WTC11 (cell line): Measurements from ENCODE around the gene TRIM7. TPM values are rescaled to one million over a fixed set of nuclear protein-coding genes. Genes with fewer than 3 reads are reported as not detected.

Experiments
- ATAC-seq: fragments of 200-7000 bp; cut with Tn5 transposase; 2 replicates; pipeline ENCODE4 v1.10.0; 2021; ENCODE audit warnings: mild to moderate bottlenecking, moderate library complexity
- CTCF ChIA-PET: fragments of 300-600 bp; sonication (Branson Sonifier 250); formaldehyde crosslinking; loops from one replicate; lab custom pipeline; 2021; ENCODE audit warnings: antibody characterized with exemption; lab: Charles Lee
- POLR2A ChIA-PET: fragments of 350-600 bp; sonication (Branson Sonifier 250); formaldehyde crosslinking; loops from one replicate; lab custom pipeline; 2021; ENCODE audit warnings: antibody characterized with exemption; lab: Charles Lee
- DNase-seq: peaks from one replicate; pipeline ENCODE4 v3.0.0; 2021; ENCODE audit warnings: low spot score
- H3K27ac Mint-ChIP-seq: 2 replicates; pipeline ENCODE4 v1.8.0; 2021; ENCODE audit warnings: mixed read lengths
- H3K27me3 Mint-ChIP-seq: 2 replicates; pipeline ENCODE4 v1.8.0; 2021; ENCODE audit warnings: low read depth, mild to moderate bottlenecking, moderate library complexity, mixed read lengths
- H3K36me3 Mint-ChIP-seq: 2 replicates; pipeline ENCODE4 v1.8.0; 2021; ENCODE audit warnings: mixed read lengths
- H3K4me1 Mint-ChIP-seq: 2 replicates; pipeline ENCODE4 v1.8.0; 2022; ENCODE audit warnings: mixed read lengths
- H3K4me3 Mint-ChIP-seq: 2 replicates; pipeline ENCODE4 v1.8.0; 2021; ENCODE audit warnings: mild to moderate bottlenecking, moderate library complexity, mixed read lengths
- H3K9me3 Mint-ChIP-seq: 2 replicates; pipeline ENCODE4 v1.8.0; 2021; ENCODE audit warnings: mixed read lengths
- ATF1 ChIP-seq: sonication (generic); formaldehyde crosslinking; IDR thresholded peaks from 2 replicates; pipeline ENCODE4 v1.8.1; 2023; ENCODE audit warnings: mild to moderate bottlenecking, moderate library complexity, missing genetic modification reagents
- CTCF ChIP-seq: fragments of 200-600 bp; IDR thresholded peaks from 2 replicates; pipeline ENCODE4 v1.8.0; 2022; ENCODE audit warnings: antibody characterized with exemption
- FOXK1 ChIP-seq: sonication (generic); formaldehyde crosslinking; IDR thresholded peaks from 2 replicates; pipeline ENCODE4 v1.8.0; 2022; ENCODE audit warnings: mild to moderate bottlenecking, moderate library complexity, missing genetic modification reagents
- FOXP4 ChIP-seq: sonication (generic); formaldehyde crosslinking; IDR thresholded peaks from 2 replicates; pipeline ENCODE4 v1.8.0; 2022; ENCODE audit warnings: mild to moderate bottlenecking, missing genetic modification reagents
- GRHL2 ChIP-seq: fragments of 250-450 bp; sonication (Bioruptor Pico); IDR thresholded peaks from 2 replicates; pipeline ENCODE4 v1.8.0; 2022; ENCODE audit warnings: mild to moderate bottlenecking, moderate library complexity; ENCODE audit not compliant: insufficient replicate concordance, severe bottlenecking
- MXD4 ChIP-seq: fragments of 250-450 bp; sonication (Bioruptor Pico); IDR thresholded peaks from 2 replicates; pipeline ENCODE4 v1.8.0; 2021; ENCODE audit warnings: mild to moderate bottlenecking, moderate library complexity, borderline replicate concordance
- MYBL2 ChIP-seq: sonication (generic); formaldehyde crosslinking; IDR thresholded peaks from 2 replicates; pipeline ENCODE4 v1.8.1; 2023; ENCODE audit warnings: mild to moderate bottlenecking, moderate library complexity, missing genetic modification reagents
- PREB ChIP-seq: sonication (generic); formaldehyde crosslinking; IDR thresholded peaks from 2 replicates; pipeline ENCODE4 v1.8.1; 2022; ENCODE audit warnings: mild to moderate bottlenecking, missing genetic modification reagents, moderate library complexity, borderline replicate concordance
- SMAD4 ChIP-seq: sonication (generic); formaldehyde crosslinking; IDR thresholded peaks from 2 replicates; pipeline ENCODE4 v1.8.0; 2022; ENCODE audit warnings: mild to moderate bottlenecking, missing genetic modification reagents
- SP1 ChIP-seq: sonication (generic); formaldehyde crosslinking; conservative IDR thresholded peaks from 2 replicates; pipeline ENCODE4 v1.8.1; 2022; ENCODE audit warnings: missing genetic modification reagents
- USF2 ChIP-seq: sonication (generic); formaldehyde crosslinking; IDR thresholded peaks from 2 replicates; pipeline ENCODE4 v1.8.1; 2023; ENCODE audit warnings: mild to moderate bottlenecking, missing genetic modification reagents, moderate library complexity
- ZBTB21 ChIP-seq: sonication (generic); formaldehyde crosslinking; IDR thresholded peaks from 2 replicates; pipeline ENCODE4 v1.8.1; 2023; ENCODE audit warnings: mild to moderate bottlenecking, missing genetic modification reagents, borderline replicate concordance
- ZBTB43 ChIP-seq: sonication (generic); formaldehyde crosslinking; IDR thresholded peaks from 2 replicates; pipeline ENCODE4 v1.8.1; 2023; ENCODE audit warnings: mild to moderate bottlenecking, missing genetic modification reagents
- ZNF138 ChIP-seq: sonication (generic); formaldehyde crosslinking; conservative IDR thresholded peaks from 2 replicates; pipeline ENCODE4 v1.8.1; 2022; ENCODE audit warnings: mild to moderate bottlenecking, moderate library complexity, missing genetic modification reagents
- ZNF281 ChIP-seq: sonication (generic); formaldehyde crosslinking; IDR thresholded peaks from 2 replicates; pipeline ENCODE4 v1.8.0; 2023; ENCODE audit warnings: mild to moderate bottlenecking, missing genetic modification reagents
- ZNF416 ChIP-seq: fragments of 250-450 bp; sonication (Bioruptor Pico); IDR thresholded peaks from 2 replicates; pipeline ENCODE4 v1.9.0; 2021; ENCODE audit warnings: mild to moderate bottlenecking, inconsistent platforms
- ZNF425 ChIP-seq: fragments of 250-450 bp; sonication (Bioruptor Pico); conservative IDR thresholded peaks from 2 replicates; pipeline ENCODE4 v1.9.0; 2021; ENCODE audit warnings: mild to moderate bottlenecking
- ZNF512 ChIP-seq: sonication (generic); formaldehyde crosslinking; IDR thresholded peaks from 2 replicates; pipeline ENCODE4 v1.8.1; 2022; ENCODE audit warnings: missing genetic modification reagents, borderline replicate concordance
- ZNF532 ChIP-seq: fragments of 250-450 bp; sonication (Bioruptor Pico); IDR thresholded peaks from 2 replicates; pipeline ENCODE4 v1.9.0; 2021; ENCODE audit warnings: mild to moderate bottlenecking, borderline replicate concordance
- total RNA-seq: library from RNA; stranded (reverse); gene quantifications from 3 replicates; pipeline ENCODE4 v1.2.3, GENCODE V29; 2021

TRIM7 gene
- total RNA-seq, 1 experiment from 2014 or later = 1.4 TPM

GRCh38 chr5:181200816-181201215, 4.2 kb downstream of the TRIM7 start:
- CTCF ChIA-PET = no interaction called here

More at GRCh38 chr5:181200816-181201215, 4.2 kb downstream of the TRIM7 start:
- ATAC-seq (no peak), DNase-seq (peak; percentile 25)
- Mint-ChIP-seq H3K36me3 (no peaks in the 10 kb centered on the region), H3K9me3 (no peaks in the 10 kb centered on the region), H3K27ac (no peak overlapping the region), H3K4me1 (peaks cover 56% of the 10 kb centered on the region), H3K27me3 (peaks cover 71% of the 10 kb centered on the region), H3K4me3 (no peak overlapping the region)
- TF ChIP-seq FOXP4 (CRISPR knock-in tag) (no peak), ZNF416 (CRISPR knock-in tag) (no peak), CTCF (no peak), GRHL2 (CRISPR knock-in tag) (no peak), SP1 (no peak), MYBL2 (CRISPR knock-in tag) (no peak), ZNF532 (CRISPR knock-in tag) (no peak), USF2 (CRISPR knock-in tag) (no peak), PREB (no peak), SMAD4 (CRISPR knock-in tag) (no peak), FOXK1 (CRISPR knock-in tag) (no peak), ZNF281 (CRISPR knock-in tag) (no peak), ZNF138 (CRISPR knock-in tag) (no peak), ZBTB43 (CRISPR knock-in tag) (no peak), MXD4 (CRISPR knock-in tag) (no peak), ATF1 (no peak), ZNF425 (CRISPR knock-in tag) (no peak), ZNF512 (no peak), ZBTB21 (CRISPR knock-in tag) (no peak)
- POLR2A ChIA-PET = no interaction called here
